GM19438 (cell line): Measurements from ENCODE around the gene WNT5B.
A peak's percentile ranks its signal among the peaks of the same experiment; 100 is the strongest.
"Not testable (repeated sequence)": the region's sequence is repeated elsewhere in the genome, so short reads cannot be mapped to it uniquely, and the experiment has no call there.

Experiments
- ATAC-seq: cut with Tn5 transposase; IDR thresholded peaks from one replicate; pipeline ENCODE4 v1.9.1; 2021; ENCODE audit warnings: low read depth; ENCODE audit not compliant: unreplicated experiment

Gene WNT5B

GRCh38 chr12:1676043-1676442 is 47.0 kb downstream of the WNT5B start:
- ATAC-seq, result no peak

GRCh38 chr12:1680804-1681492 is 51.9 kb downstream of the WNT5B start:
- ATAC-seq, result no peak

- ATAC-seq, result no peak
Observed at GRCh38 chr12:1681493-1681807, 52.4 kb downstream of the WNT5B start.

- no peak for ATAC-seq
Observed at GRCh38 chr12:1688086-1688710, 59.2 kb downstream of the WNT5B start.

GRCh38 chr12:1690578-1691122 is 61.6 kb downstream of the WNT5B start, which contains the start of gene ADIPOR2:
Gene ADIPOR2, plus strand, starts transcription at chr12:1691070. Its CDS starts 63,274 bp downstream, at chr12:1754344.
- peak; percentile 93 for ATAC-seq

GRCh38 chr12:1691123-1692007 is 62.3 kb downstream of the WNT5B start:
- peak; percentile 38 for ATAC-seq

- no peak for ATAC-seq
Observed at GRCh38 chr12:1692226-1692625, 63.2 kb downstream of the WNT5B start.

- no peak for ATAC-seq
Observed at GRCh38 chr12:1692895-1693610, 64.0 kb downstream of the WNT5B start.

- ATAC-seq, result not testable (repeated sequence)
Observed at GRCh38 chr12:1695097-1695496, 66.1 kb downstream of the WNT5B start.

GRCh38 chr12:1695886-1696670 is 67.0 kb downstream of the WNT5B start:
- no peak for ATAC-seq

GRCh38 chr12:1696800-1697199 is 67.8 kb downstream of the WNT5B start:
- no peak for ATAC-seq
